Muscle layer of duodenum (tissue), 2 donors: ENCODE measurements around the gene EARS2.

Experiments used
- H3K27ac ChIP-seq: one replicate; pipeline ENCODE4 v1.7.0; 2013; ENCODE audit warnings: mild to moderate bottlenecking, low read length
- H3K27me3 ChIP-seq: one replicate; pipeline ENCODE4 v1.7.0; 2013; ENCODE audit warnings: low read depth, mild to moderate bottlenecking, control low read depth, low read length
- H3K36me3 ChIP-seq, 2 donors: one replicate each; pipeline ENCODE4 v1.7.0; 2013; ENCODE audit warnings: low read length in 2 of 2, control low read depth in 1 of 2, mild to moderate bottlenecking in 1 of 2; ENCODE audit not compliant: insufficient read depth in 2 of 2, control insufficient read depth in 1 of 2
- H3K4me1 ChIP-seq, 2 donors: one replicate each; pipeline ENCODE4 v1.7.0; 2013; ENCODE audit warnings: low read length in 2 of 2, mild to moderate bottlenecking in 2 of 2, control low read depth in 1 of 2, moderate library complexity in 1 of 2; ENCODE audit not compliant: insufficient read depth in 2 of 2, control insufficient read depth in 1 of 2
- H3K4me3 ChIP-seq, 2 donors: one replicate each; pipeline ENCODE4 v1.7.0; 2013; ENCODE audit warnings: low read length in 2 of 2, low read depth in 1 of 2, mild to moderate bottlenecking in 1 of 2
- H3K9me3 ChIP-seq, 2 donors: one replicate each; pipeline ENCODE4 v1.7.0; 2013; ENCODE audit warnings: low read length in 2 of 2, control low read depth in 1 of 2, mild to moderate bottlenecking in 1 of 2; ENCODE audit not compliant: control insufficient read depth in 1 of 2
- donor health status: healthy.

EARS2 gene

GRCh38 chr16:23581764-23582163, 24.6 kb upstream of the EARS2 start:
- H3K4me3 ChIP-seq = no peak overlapping the region
- H3K27ac ChIP-seq = no peak overlapping the region
- no peaks in the 10 kb centered on the region for H3K9me3 ChIP-seq
- peaks cover 0 to 3% of the 10 kb centered on the region in 2 donors for H3K4me1 ChIP-seq
- H3K27me3 ChIP-seq = no peaks in the 10 kb centered on the region
- peaks cover 33 to 55% of the 10 kb centered on the region in 2 donors for H3K36me3 ChIP-seq

GRCh38 chr16:23580391-23580790, 23.2 kb upstream of the EARS2 start:
- peaks cover 29 to 46% of the 10 kb centered on the region in 2 donors for H3K36me3 ChIP-seq

GRCh38 chr16:23579371-23579770, 22.2 kb upstream of the EARS2 start:
- Histone ChIP-seq H3K9me3 (no peaks in the 10 kb centered on the region), H3K4me3 (no peak overlapping the region), H3K4me1 (peaks cover 0 to 3% of the 10 kb centered on the region in 2 donors), H3K27ac (no peak overlapping the region), H3K27me3 (no peaks in the 10 kb centered on the region), H3K36me3 (peaks cover 22 to 41% of the 10 kb centered on the region in 2 donors)

More at GRCh38 chr16:23580391-23580790, 23.2 kb upstream of the EARS2 start:
- Histone ChIP-seq H3K9me3 (no peaks in the 10 kb centered on the region), H3K4me1 (peaks cover 0 to 3% of the 10 kb centered on the region in 2 donors), H3K27ac (no peak overlapping the region), H3K4me3 (no peak overlapping the region), H3K27me3 (no peaks in the 10 kb centered on the region)

- Histone ChIP-seq H3K9me3 (no peaks in the 10 kb centered on the region), H3K27me3 (no peaks in the 10 kb centered on the region), H3K36me3 (peaks cover 20 to 43% of the 10 kb centered on the region in 2 donors), H3K4me3 (no peak overlapping the region), H3K27ac (no peak overlapping the region), H3K4me1 (peaks cover 0 to 3% of the 10 kb centered on the region in 2 donors)
These were observed 21.1 kb upstream of the EARS2 start for GRCh38 chr16:23578101-23578830.

- Histone ChIP-seq H3K4me3 (no peak overlapping the region), H3K27me3 (no peaks in the 10 kb centered on the region), H3K36me3 (peaks cover 27 to 50% of the 10 kb centered on the region in 2 donors), H3K9me3 (no peaks in the 10 kb centered on the region), H3K4me1 (peaks cover 0 to 3% of the 10 kb centered on the region in 2 donors), H3K27ac (peak overlapping the region; percentile 14)
These were observed 20.3 kb upstream of the EARS2 start for GRCh38 chr16:23577493-23577892.

GRCh38 chr16:23575834-23576233, 18.7 kb upstream of the EARS2 start:
- Histone ChIP-seq H3K36me3 (peaks cover 33 to 52% of the 10 kb centered on the region in 2 donors), H3K4me1 (peaks cover 0 to 3% of the 10 kb centered on the region in 2 donors), H3K27ac (no peak overlapping the region), H3K27me3 (no peaks in the 10 kb centered on the region), H3K4me3 (no peak overlapping the region), H3K9me3 (no peaks in the 10 kb centered on the region)

GRCh38 chr16:23573817-23574216, 16.7 kb upstream of the EARS2 start:
- peaks cover 34 to 48% of the 10 kb centered on the region in 2 donors for H3K36me3 ChIP-seq
- H3K4me3 ChIP-seq = no peak overlapping the region
- H3K27me3 ChIP-seq = no peaks in the 10 kb centered on the region
- no peaks in the 10 kb centered on the region for H3K9me3 ChIP-seq
- no peak overlapping the region for H3K27ac ChIP-seq
- peaks cover 0 to 3% of the 10 kb centered on the region in 2 donors for H3K4me1 ChIP-seq

GRCh38 chr16:23572394-23572793, 15.2 kb upstream of the EARS2 start:
- Histone ChIP-seq H3K4me3 (no peak overlapping the region), H3K27ac (no peak overlapping the region), H3K36me3 (peaks cover 41 to 55% of the 10 kb centered on the region in 2 donors), H3K27me3 (no peaks in the 10 kb centered on the region), H3K4me1 (no peaks in the 10 kb centered on the region), H3K9me3 (no peaks in the 10 kb centered on the region)

GRCh38 chr16:23571895-23572294, 14.7 kb upstream of the EARS2 start:
- Histone ChIP-seq H3K4me3 (no peak overlapping the region), H3K27me3 (no peaks in the 10 kb centered on the region), H3K27ac (no peak overlapping the region), H3K9me3 (no peaks in the 10 kb centered on the region), H3K4me1 (no peaks in the 10 kb centered on the region), H3K36me3 (peaks cover 46 to 60% of the 10 kb centered on the region in 2 donors)

- H3K27me3 ChIP-seq = no peaks in the 10 kb centered on the region
- H3K4me3 ChIP-seq = no peak overlapping the region
- H3K4me1 ChIP-seq = no peaks in the 10 kb centered on the region
- peaks cover 50 to 66% of the 10 kb centered on the region in 2 donors for H3K36me3 ChIP-seq
- no peaks in the 10 kb centered on the region for H3K9me3 ChIP-seq
- H3K27ac ChIP-seq = no peak overlapping the region
These were observed 14.0 kb upstream of the EARS2 start for GRCh38 chr16:23570992-23571632.

GRCh38 chr16:23567602-23568001, 10.5 kb upstream of the EARS2 start:
- Histone ChIP-seq H3K27ac (no peak overlapping the region), H3K4me1 (no peaks in the 10 kb centered on the region), H3K9me3 (no peaks in the 10 kb centered on the region), H3K27me3 (no peaks in the 10 kb centered on the region), H3K36me3 (peaks cover 69 to 83% of the 10 kb centered on the region in 2 donors), H3K4me3 (no peak overlapping the region)
